Naive B cell (primary cell): ENCODE data around the gene METTL16. TPM values are rescaled to one million over a fixed set of nuclear protein-coding genes. Genes with fewer than 3 reads are reported as not detected.
"Not testable (repeated sequence)": the region's sequence is repeated elsewhere in the genome, so short reads cannot be mapped to it uniquely, and the experiment has no call there.

Experiments
- ATAC-seq, 2 donors: fragments of 150-1000 bp; cut with Tn5 transposase; 2 replicates each; pipeline ENCODE4 v1.10.0; 2021; ENCODE audit warnings: low read depth in 2 of 2, mild to moderate bottlenecking in 2 of 2, moderate library complexity in 2 of 2
- DNase-seq: peaks from one replicate; pipeline ENCODE4 v3.0.0; 2022
- H3K27ac Mint-ChIP-seq, 6 donors: one replicate each; pipeline ENCODE4 v1.8.0; 2020 to 2022; ENCODE audit warnings: mild to moderate bottlenecking in 6 of 6, mixed read lengths in 6 of 6, moderate library complexity in 5 of 6, inconsistent platforms in 2 of 6
- H3K27me3 Mint-ChIP-seq, 3 donors: one replicate each; pipeline ENCODE4 v1.8.0; 2021 to 2022; ENCODE audit warnings: mixed read lengths in 3 of 3, mild to moderate bottlenecking in 1 of 3
- H3K36me3 Mint-ChIP-seq, 2 donors: one replicate each; pipeline ENCODE4 v1.8.0; 2020 to 2022; ENCODE audit warnings: mixed read lengths in 2 of 2, inconsistent platforms in 1 of 2, mild to moderate bottlenecking in 1 of 2
- H3K4me1 Mint-ChIP-seq, 3 donors: one replicate each; pipeline ENCODE4 v1.8.0; 2020 to 2022; ENCODE audit warnings: mixed read lengths in 3 of 3, inconsistent platforms in 1 of 3, mild to moderate bottlenecking in 1 of 3, moderate library complexity in 1 of 3
- H3K4me3 Mint-ChIP-seq, 8 donors: one replicate each; pipeline ENCODE4 v1.8.0; 2020 to 2022; ENCODE audit warnings: mild to moderate bottlenecking in 8 of 8, mixed read lengths in 8 of 8, moderate library complexity in 8 of 8, inconsistent platforms in 2 of 8
- H3K9me3 Mint-ChIP-seq, 7 donors: one replicate each; pipeline ENCODE4 v1.8.0; 2020 to 2022; ENCODE audit warnings: mixed read lengths in 7 of 7, mild to moderate bottlenecking in 5 of 7, inconsistent platforms in 2 of 7, moderate library complexity in 1 of 7
- polyA plus RNA-seq, 6 donors: library from polyadenylated mRNA; unstranded; fragments of 300-500 nt; fragmentation: Illumina TruSeq; gene quantifications; one replicate each; pipeline ENCODE4 v1.2.3, GENCODE V29; 2021; ENCODE audit warnings: low read depth in 6 of 6

Gene METTL16
- polyA plus RNA-seq, 6 donors from 2014 or later, result 11.9 to 34.3 (median 20.8) TPM

DNA sequence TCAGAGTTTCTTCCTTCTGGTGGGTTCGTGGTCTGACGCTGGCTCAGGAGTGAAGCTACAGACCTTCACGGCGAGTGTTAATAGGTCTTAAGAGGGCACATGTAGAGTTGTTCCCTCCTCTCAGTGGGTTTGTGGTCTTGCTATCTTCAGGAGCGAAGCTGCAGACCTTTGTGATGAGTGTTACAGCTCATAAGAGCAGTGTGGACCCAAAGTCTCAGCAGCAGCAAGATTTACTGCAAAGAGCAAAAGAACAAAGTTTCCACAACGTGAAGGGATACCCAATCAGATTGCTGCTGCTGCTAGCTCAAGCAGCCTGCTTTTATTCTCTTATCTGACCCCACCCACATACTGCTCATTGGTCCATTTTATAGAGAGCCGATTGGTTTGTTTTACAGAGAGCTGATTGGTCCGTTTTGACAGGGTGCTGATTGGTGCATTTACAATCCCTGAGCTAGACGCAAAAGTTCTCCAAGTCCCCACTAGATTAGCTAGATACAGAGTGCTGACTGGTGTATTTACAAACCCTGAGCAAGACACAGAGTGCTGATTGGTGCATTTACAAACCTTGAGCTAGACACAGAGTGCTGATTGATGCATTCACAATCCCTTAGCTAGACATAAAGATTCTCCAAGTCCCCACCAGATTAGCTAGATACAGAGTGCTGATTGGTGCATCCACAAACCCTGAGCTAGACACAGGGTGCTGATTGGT is 19.7 kb upstream of the METTL16 start:
- not testable (repeated sequence) for DNase-seq, H3K36me3 Mint-ChIP-seq, H3K9me3 Mint-ChIP-seq, H3K4me1 Mint-ChIP-seq, ATAC-seq, H3K27me3 Mint-ChIP-seq
- Mint-ChIP-seq H3K4me3 (peak overlapping the region in 3 of 8 donors; percentile 35 to 54 (median 45)), H3K27ac (peak overlapping the region in 2 of 6 donors; percentile 18 to 57)

DNA sequence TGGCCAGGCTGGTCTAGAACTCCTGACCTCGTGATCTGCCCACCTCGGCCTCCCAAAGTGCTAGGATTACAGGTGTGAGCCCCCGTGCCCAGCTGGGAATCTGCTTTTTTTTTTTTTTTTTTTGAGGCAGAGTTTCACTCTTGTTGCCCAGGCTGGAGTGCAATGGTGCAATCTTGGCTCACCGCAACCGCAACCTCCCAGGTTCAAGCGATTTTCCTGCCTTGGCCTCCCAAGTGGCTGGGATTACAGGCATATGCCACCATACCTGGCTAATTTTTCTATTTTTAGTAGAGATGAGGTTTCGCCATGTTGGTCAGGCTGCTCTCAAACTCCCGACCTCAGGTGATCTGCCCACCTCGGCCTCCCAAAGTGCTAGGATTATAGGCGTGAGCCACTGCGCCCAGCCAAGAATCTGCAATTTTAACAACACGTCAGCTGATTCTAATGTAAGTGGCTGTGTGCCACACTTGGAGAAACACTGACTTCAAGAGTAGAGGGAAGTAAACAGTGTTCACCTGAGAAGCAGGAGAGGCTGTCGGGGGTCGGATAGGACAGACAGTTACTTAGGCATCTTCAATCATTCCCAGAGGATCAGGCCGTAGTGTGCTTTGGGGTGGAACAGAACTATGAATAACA is 10.2 kb upstream of the METTL16 start:
- H3K36me3 Mint-ChIP-seq, ATAC-seq, H3K27ac Mint-ChIP-seq, H3K4me3 Mint-ChIP-seq, H3K9me3 Mint-ChIP-seq, H3K4me1 Mint-ChIP-seq, DNase-seq: not testable (repeated sequence)
- H3K27me3 Mint-ChIP-seq, result peaks cover 0 to 15% (median 4%) of the 10 kb centered on the region in 3 donors

GRCh38 chr17:2521257-2521656 is 9.6 kb upstream of the METTL16 start:
- Mint-ChIP-seq H3K4me1 (no peaks in the 10 kb centered on the region), H3K27me3 (peaks cover 0 to 15% (median 4%) of the 10 kb centered on the region in 3 donors), H3K9me3 (no peaks in the 10 kb centered on the region), H3K27ac (no peak overlapping the region), H3K4me3 (no peak overlapping the region), H3K36me3 (no peaks in the 10 kb centered on the region)
- DNase-seq (no peak), ATAC-seq (no peak)

DNA sequence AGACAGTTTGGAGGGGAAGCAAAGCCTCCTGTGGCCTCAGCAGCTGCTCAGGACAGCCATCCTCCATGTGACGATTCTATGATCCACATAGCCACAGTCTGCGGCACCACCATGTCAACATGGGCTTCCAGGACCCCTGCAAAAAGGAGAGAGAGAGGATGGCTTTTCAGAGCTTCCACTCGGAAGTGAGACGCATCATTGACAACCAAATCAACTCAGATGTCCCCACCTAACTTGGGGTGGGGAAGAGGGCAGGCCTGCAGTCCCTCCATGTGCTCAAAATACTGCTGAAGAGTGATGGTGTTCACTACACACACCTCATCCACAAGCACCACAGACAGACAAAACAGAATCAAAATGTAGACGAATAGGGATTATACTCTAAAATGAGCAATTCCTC is 5.9 kb upstream of the METTL16 start:
- no peaks in the 10 kb centered on the region for H3K36me3 Mint-ChIP-seq
- peaks cover 0 to 11% (median 4%) of the 10 kb centered on the region in 3 donors for H3K27me3 Mint-ChIP-seq
- peaks cover 0 to 3% (median 0%) of the 10 kb centered on the region in 3 donors for H3K4me1 Mint-ChIP-seq
- H3K27ac Mint-ChIP-seq, result peak overlapping the region in 1 of 6 donors; percentile 12
- DNase-seq, result no peak
- H3K4me3 Mint-ChIP-seq, result no peak overlapping the region
- H3K9me3 Mint-ChIP-seq, result no peaks in the 10 kb centered on the region
- ATAC-seq, result no peak

DNA sequence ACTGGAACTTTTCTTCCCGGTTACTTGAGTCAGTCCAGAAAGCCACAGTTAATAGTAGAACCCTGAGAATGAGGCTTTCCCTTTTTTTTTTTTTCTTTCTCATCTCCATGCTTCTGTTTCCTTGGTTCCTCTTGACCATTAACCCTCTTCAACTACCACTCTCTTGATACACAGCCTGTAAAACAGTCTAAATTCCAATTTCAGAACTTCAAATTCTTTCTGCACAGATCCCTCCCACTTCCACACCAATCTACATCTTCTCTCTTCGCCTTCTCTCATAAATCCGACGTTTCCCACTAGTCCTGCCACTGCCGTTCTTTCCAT is 588 bp downstream of the METTL16 start:
- Mint-ChIP-seq H3K4me1 (peaks cover 10 to 19% (median 10%) of the 10 kb centered on the region in 3 donors), H3K27me3 (no peaks in the 10 kb centered on the region), H3K27ac (no peak overlapping the region), H3K36me3 (peaks cover 6 to 11% of the 10 kb centered on the region in 2 donors), H3K4me3 (no peak overlapping the region), H3K9me3 (no peaks in the 10 kb centered on the region)
- DNase-seq, result no peak
- no peak for ATAC-seq

DNA sequence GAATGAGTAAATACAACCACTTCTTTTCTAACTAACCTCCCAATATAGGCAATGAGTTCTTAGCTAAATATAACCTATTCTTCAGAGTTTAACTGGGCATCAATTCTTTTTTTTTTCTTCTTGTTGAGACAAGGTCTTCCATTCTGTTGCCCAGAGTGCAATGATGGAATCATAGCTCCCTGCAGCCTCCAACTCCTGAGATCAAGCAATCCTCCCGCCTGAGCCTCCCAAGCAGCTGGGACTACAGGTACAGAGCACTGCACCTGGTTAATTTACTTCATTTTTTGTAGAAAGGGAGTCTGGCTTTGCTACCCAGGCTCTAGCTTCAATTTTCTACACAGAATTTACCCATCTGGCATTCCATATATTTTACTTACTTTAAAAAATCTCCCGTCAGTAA is 1.1 kb downstream of the METTL16 start:
- H3K27ac Mint-ChIP-seq, result peak overlapping the region in 2 of 6 donors; percentile 47 to 49

DNA sequence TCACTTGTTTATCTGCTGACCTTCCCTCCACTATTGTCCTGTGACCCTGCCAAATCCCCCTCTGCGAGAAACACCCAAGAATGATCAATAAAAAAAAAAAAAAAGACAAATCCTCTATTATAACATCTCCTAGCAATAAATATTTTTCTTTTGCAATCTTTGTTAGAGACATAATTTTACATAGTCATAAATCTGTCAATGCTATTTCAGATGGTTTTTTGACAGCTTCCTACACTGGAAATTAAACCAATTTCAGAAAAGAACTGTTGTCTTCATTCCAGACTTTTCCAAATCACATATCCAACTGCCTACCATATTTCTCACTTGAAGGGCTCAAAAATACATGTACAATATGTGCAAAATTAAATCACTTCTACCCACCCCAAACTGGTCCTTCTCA is 3.7 kb downstream of the METTL16 start:
- no peak for ATAC-seq
- H3K9me3 Mint-ChIP-seq, result peaks cover 0 to 4% (median 0%) of the 10 kb centered on the region in 7 donors
- peaks cover 18 to 35% (median 18%) of the 10 kb centered on the region in 3 donors for H3K4me1 Mint-ChIP-seq
- peaks cover 12 to 19% of the 10 kb centered on the region in 2 donors for H3K36me3 Mint-ChIP-seq
- H3K27ac Mint-ChIP-seq, result peak overlapping the region in 3 of 6 donors; percentile 0 to 64 (median 7)
- no peak for DNase-seq
- H3K4me3 Mint-ChIP-seq, result peak overlapping the region in 2 of 8 donors; percentile 3 to 4
- no peaks in the 10 kb centered on the region for H3K27me3 Mint-ChIP-seq

More for the DNA sequence above, 1.1 kb downstream of the METTL16 start:
- H3K27me3 Mint-ChIP-seq, result no peaks in the 10 kb centered on the region
- peaks cover 15 to 23% (median 15%) of the 10 kb centered on the region in 3 donors for H3K4me1 Mint-ChIP-seq
- no peaks in the 10 kb centered on the region for H3K9me3 Mint-ChIP-seq
- ATAC-seq (no peak), DNase-seq (no peak)
- peaks cover 6 to 16% of the 10 kb centered on the region in 2 donors for H3K36me3 Mint-ChIP-seq
- peak overlapping the region in 1 of 8 donors; percentile 84 for H3K4me3 Mint-ChIP-seq

GRCh38 chr17:2507015-2507414 is 4.7 kb downstream of the METTL16 start:
- Mint-ChIP-seq H3K36me3 (peaks cover 12 to 19% of the 10 kb centered on the region in 2 donors), H3K4me1 (peaks cover 18 to 39% (median 18%) of the 10 kb centered on the region in 3 donors)
- H3K4me3 Mint-ChIP-seq, H3K27ac Mint-ChIP-seq, ATAC-seq, DNase-seq, H3K9me3 Mint-ChIP-seq, H3K27me3 Mint-ChIP-seq: not testable (repeated sequence)

- Mint-ChIP-seq H3K9me3 (peaks cover 0 to 4% (median 0%) of the 10 kb centered on the region in 7 donors), H3K4me1 (peaks cover 17 to 36% (median 21%) of the 10 kb centered on the region in 3 donors), H3K27ac (no peak overlapping the region), H3K36me3 (peaks cover 16 to 20% of the 10 kb centered on the region in 2 donors), H3K4me3 (no peak overlapping the region), H3K27me3 (no peaks in the 10 kb centered on the region)
- no peak for DNase-seq
- no peak for ATAC-seq
Observed at GRCh38 chr17:2503627-2504026, 8.1 kb downstream of the METTL16 start.

DNA sequence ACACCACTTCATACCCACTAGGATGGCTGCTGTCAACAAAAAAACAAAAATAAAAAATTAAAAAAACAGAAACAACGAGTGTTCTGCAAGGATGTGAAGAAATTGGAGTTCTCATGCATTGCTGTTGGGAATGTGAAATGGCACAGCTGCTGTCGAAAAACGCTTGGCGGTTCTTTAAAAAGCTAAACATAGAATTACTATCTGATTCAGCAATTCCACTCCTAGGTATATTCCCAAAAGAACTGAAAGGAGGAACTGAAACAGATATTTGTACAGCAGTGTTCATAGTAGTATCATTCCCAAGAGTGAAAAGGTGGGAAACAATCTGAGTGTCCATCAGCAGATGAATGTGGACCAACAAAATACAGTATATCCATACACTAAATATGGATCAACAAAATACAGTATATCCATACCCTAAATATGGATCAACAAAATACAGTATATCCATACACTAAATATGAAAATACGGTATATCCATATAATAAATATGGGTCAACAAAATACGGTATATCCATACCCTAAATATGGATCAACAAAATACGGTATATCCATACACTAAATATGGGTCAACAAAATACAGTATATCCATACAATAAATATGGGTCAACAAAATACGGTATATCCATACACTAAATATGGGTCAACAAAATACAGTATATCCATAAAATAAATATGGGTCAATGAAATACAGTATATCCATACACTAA is 8.7 kb downstream of the METTL16 start:
- peaks cover 12 to 30% (median 15%) of the 10 kb centered on the region in 3 donors for H3K4me1 Mint-ChIP-seq
- H3K36me3 Mint-ChIP-seq, result peaks cover 10 to 16% of the 10 kb centered on the region in 2 donors
- peaks cover 0 to 4% (median 0%) of the 10 kb centered on the region in 7 donors for H3K9me3 Mint-ChIP-seq
- no peak overlapping the region for H3K4me3 Mint-ChIP-seq
- DNase-seq (no peak), ATAC-seq (no peak)
- H3K27me3 Mint-ChIP-seq, result no peaks in the 10 kb centered on the region
- no peak overlapping the region for H3K27ac Mint-ChIP-seq

DNA sequence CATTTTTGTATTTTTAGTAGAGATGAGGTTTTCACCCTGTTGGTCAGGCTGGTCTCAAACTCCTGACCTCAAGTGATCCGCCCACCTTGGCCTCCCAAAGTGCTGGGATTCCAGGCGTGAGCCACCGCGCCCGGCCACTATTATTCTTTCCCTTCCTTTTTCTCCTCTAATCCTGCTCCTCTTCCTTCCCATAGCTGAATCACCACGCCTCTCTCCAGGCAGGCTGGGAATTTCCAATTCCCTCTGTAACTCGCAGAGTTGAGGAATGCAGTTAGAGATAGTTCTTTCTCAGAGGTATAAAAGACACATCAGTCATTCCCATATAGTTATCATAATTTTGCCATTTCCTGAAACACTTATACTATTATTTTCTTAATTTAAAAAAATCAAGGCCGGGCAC is 11.2 kb downstream of the METTL16 start:
- Mint-ChIP-seq H3K27me3 (no peaks in the 10 kb centered on the region), H3K36me3 (peaks cover 10% of the 10 kb centered on the region in 2 donors), H3K27ac (no peak overlapping the region), H3K4me3 (no peak overlapping the region), H3K4me1 (peaks cover 12 to 26% (median 13%) of the 10 kb centered on the region in 3 donors), H3K9me3 (peaks cover 0 to 4% (median 0%) of the 10 kb centered on the region in 7 donors)
- DNase-seq, result no peak
- ATAC-seq, result no peak

- not testable (repeated sequence) for H3K36me3 Mint-ChIP-seq, H3K27me3 Mint-ChIP-seq, H3K9me3 Mint-ChIP-seq
- Mint-ChIP-seq H3K27ac (peak overlapping the region in 5 of 6 donors; percentile 6 to 91 (median 65)), H3K4me1 (peaks cover 25 to 31% (median 29%) of the 10 kb centered on the region in 3 donors), H3K4me3 (peak overlapping the region in 3 of 8 donors; percentile 3 to 60 (median 11))
- DNase-seq (peak; percentile 23), ATAC-seq (peak; percentile 72 to 75)
Observed at GRCh38 chr17:2489286-2489685, 22.4 kb downstream of the METTL16 start.

GRCh38 chr17:2487306-2487705 is 24.4 kb downstream of the METTL16 start:
- DNase-seq, result no peak
- ATAC-seq, result no peak
- H3K4me3 Mint-ChIP-seq, result no peak overlapping the region
- peaks cover 4 to 6% of the 10 kb centered on the region in 2 donors for H3K36me3 Mint-ChIP-seq
- peaks cover 32 to 39% (median 34%) of the 10 kb centered on the region in 3 donors for H3K4me1 Mint-ChIP-seq
- H3K27me3 Mint-ChIP-seq, result no peaks in the 10 kb centered on the region
- H3K9me3 Mint-ChIP-seq, result no peaks in the 10 kb centered on the region
- peak overlapping the region in 2 of 6 donors; percentile 70 to 73 for H3K27ac Mint-ChIP-seq
